NCI-H2107 treated with DMSO at 0.1 percent for 48 hours (cell line): ENCODE data around the gene MTHFD1.

Experiments used
- DNase-seq: peaks from one replicate; lab custom pipeline; 2025; ENCODE audit not compliant: unreplicated experiment; lab: John Stamatoyannopoulos, UW

MTHFD1 gene

GRCh38 chr14:64488590-64489099, 100.5 kb downstream of the MTHFD1 start:
- no peak for DNase-seq

GRCh38 chr14:64491637-64492036, 103.5 kb downstream of the MTHFD1 start:
- DNase-seq = no peak

- no peak for DNase-seq
These were observed 105.3 kb downstream of the MTHFD1 start for GRCh38 chr14:64493455-64493854.

GRCh38 chr14:64495252-64495651, 107.1 kb downstream of the MTHFD1 start:
- no peak for DNase-seq

- DNase-seq = no peak
These were observed 108.6 kb downstream of the MTHFD1 start for GRCh38 chr14:64496764-64497163.

- no peak for DNase-seq
These were observed 111.9 kb downstream of the MTHFD1 start for GRCh38 chr14:64500088-64500487.

- peak; percentile 50 for DNase-seq
These were observed 113.4 kb downstream of the MTHFD1 start for GRCh38 chr14:64501411-64502171.

- no peak for DNase-seq
These were observed 114.3 kb downstream of the MTHFD1 start for GRCh38 chr14:64502456-64502855.

- peak; percentile 41 for DNase-seq
These were observed 114.8 kb downstream of the MTHFD1 start for GRCh38 chr14:64502887-64503433.

GRCh38 chr14:64503434-64504309, 115.5 kb downstream of the MTHFD1 start, which contains the start of gene ZBTB25:
ZBTB25 (minus strand) TSS chr14:64503838; CDS start chr14:64490533, 13,305 bp downstream.
- DNase-seq = peak; percentile 69

- peak; percentile 84 for DNase-seq
These were observed 116.2 kb downstream of the MTHFD1 start, which contains the start of gene ZBTB1 for GRCh38 chr14:64504310-64504896. ZBTB1 (plus strand) TSS chr14:64504770; CDS start chr14:64521505, 16,735 bp downstream.

- DNase-seq = peak; percentile 92
These were observed 117.0 kb downstream of the MTHFD1 start for GRCh38 chr14:64504897-64505794.

- no peak for DNase-seq
These were observed 118.6 kb downstream of the MTHFD1 start for GRCh38 chr14:64506721-64507120.

GRCh38 chr14:64507376-64508156, 119.4 kb downstream of the MTHFD1 start:
- DNase-seq = peak; percentile 23

GRCh38 chr14:64508215-64508776, 120.1 kb downstream of the MTHFD1 start:
- DNase-seq = no peak

GRCh38 chr14:64509036-64509435, 120.9 kb downstream of the MTHFD1 start:
- no peak for DNase-seq
